Islet of Langerhans (tissue), 1 donor: ENCODE data around the gene GALM.
"Not testable (repeated sequence)": the region's sequence is repeated elsewhere in the genome, so short reads cannot be mapped to it uniquely, and the experiment has no call there.

ENCODE experiments used
- FAIRE-seq: peaks from one replicate; lab custom pipeline; 2011; peaks lifted over from hg19 to GRCh38; lab: Jason Lieb, UNC

Gene GALM

DNA sequence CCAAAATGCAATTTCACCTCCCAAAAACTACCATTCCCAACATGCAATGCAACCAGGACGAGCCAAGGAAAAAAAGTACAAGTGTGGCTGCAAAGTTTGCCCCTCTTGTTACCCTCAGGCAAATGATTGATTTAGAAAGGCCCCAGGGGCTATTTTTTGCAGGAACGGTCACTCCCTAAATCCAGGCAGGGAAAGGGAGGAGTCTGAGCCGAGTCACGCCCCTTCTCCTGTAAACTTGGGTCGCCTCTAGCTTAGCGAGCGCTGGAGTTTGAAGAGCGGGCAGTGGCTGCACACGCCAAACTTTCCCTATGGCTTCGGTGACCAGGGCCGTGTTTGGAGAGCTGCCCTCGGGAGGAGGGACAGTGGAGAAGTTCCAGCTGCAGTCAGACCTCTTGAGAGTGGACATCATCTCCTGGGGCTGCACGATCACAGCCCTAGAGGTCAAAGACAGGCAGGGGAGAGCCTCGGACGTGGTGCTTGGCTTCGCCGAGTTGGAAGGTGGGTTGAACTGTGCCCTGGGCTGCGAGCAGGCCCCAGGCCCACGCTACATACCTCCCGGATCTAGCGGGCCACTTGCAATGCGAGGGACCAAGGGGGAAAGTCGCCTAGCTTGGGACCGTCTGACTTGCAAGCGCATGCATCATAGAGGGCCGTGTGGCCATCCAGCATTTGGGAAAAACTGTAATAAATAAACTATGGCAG lies at the start of gene GALM:
Gene GALM, plus strand, starts transcription at position 261 of the 702 bp plus-strand sequence. Its CDS starts 48 bp downstream, at position 309.
- FAIRE-seq = no peak

DNA sequence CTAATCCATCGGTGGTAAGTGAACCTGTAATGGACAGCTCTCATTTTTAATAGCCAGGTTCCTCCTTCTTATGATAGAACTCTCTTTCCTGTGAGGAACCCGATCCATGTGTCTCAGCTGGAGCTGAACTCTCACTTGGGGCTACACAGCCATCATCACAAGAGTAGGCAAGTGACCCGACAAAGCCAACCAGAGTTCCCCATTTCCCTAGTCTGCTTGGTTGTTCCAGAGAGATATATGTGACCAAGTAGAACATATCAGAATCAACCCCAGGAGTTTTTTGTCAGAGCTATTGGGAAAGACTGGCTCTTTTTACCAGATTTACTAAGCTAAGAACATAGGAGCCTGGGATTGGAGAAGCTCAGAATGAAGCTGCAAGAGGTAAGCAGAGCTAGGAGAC lies 48.6 kb upstream of the GALM start:
- FAIRE-seq = no peak

DNA sequence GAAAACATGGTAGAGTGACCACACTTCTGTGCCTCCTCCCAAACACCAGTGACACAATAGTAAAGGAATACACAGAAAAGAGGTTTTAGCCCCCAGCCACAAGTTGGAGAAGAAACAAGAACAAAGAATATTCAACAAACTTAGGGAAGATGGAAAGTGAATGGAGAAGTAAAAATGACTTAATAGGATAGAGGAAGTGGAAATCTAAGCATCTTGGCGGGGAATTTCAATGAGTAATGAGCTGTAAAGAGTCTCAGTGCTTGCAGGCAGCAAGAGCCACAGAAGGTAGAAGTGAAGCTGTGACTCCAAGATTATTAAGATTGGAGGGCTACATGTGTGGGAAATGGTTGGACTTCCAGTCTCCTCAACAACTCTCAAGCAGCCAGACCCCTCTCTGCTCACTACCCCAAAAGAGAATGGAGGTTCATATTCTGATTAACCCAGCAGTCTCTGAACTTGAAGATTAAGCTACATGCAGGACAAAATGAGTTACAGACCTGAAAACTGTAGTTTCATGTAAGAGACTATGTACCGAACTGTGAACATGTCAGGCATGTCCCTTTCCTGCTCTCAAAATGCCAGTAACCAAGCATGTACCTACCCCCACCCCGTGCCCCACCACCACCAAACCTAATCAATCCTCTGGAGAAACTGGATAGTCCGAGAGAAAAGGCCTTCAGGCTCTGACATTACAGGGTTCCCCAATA lies 46.3 kb upstream of the GALM start:
- FAIRE-seq = no peak

- no peak for FAIRE-seq
Measured at GRCh38 chr2:38620282-38620977, 45.5 kb upstream of the GALM start.

DNA sequence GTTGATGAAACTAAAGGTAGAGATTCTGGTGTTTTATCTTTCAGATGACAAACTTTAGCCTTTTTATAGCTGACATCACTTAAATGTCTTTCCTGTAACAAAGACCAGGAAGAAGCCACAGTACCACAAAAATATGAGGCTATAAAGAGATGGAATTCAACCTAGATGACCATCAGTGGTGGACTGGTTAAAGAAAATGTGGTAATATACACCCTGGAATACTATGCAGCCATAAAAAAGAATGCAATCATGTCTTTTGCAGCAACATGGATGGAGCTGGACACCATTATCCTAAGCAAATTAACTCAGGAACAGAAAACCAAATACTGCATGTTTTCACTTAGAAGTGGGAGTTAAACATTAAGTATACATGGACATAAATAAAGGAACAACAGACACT lies 44.9 kb upstream of the GALM start:
- FAIRE-seq = no peak

- FAIRE-seq = no peak
Measured at GRCh38 chr2:38622210-38622609, 43.7 kb upstream of the GALM start.

GRCh38 chr2:38626326-38627035 lies 39.4 kb upstream of the GALM start:
- FAIRE-seq = no peak

DNA sequence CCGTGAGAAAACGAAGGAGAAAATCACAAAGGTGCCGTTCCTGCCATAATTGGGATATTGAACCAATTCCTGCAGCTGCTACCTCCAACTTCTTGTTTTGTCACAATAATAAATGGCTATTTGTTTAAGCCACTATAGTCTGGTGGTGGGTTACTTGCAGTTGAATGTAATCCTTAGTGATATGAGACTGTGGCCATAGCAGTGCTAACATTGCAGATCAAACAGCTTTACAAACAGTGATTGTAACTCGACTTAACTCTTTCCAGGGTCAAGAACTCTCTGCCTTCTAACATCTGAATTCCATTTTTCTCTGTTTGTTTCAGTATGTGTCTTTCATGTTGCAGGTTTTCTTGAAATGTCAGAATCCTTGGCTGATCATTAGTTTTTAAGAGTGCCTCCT lies 38.5 kb upstream of the GALM start:
- FAIRE-seq = no peak

- FAIRE-seq = no peak
Measured at GRCh38 chr2:38629684-38630083, 36.2 kb upstream of the GALM start.

- no peak for FAIRE-seq
Measured at GRCh38 chr2:38631976-38632375, 33.9 kb upstream of the GALM start.

DNA sequence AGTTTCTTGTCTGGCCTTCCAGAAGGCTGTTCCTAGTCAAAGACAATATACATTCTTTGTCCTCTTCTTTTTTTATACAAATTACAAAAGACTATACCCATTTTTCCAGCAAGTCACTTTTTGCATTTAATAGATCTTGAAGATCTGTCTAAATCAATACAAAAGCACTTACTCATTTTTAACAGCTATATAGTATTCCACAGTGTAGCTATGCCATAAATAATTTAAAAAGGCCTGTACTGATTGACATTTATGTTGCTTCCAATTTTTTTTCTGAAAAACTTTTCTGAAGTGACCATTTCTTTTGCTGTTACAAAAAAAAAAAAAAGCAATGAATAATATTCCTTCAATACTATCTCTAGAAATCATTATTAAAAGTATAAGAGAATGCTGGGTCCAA lies 32.9 kb upstream of the GALM start:
- no peak for FAIRE-seq

DNA sequence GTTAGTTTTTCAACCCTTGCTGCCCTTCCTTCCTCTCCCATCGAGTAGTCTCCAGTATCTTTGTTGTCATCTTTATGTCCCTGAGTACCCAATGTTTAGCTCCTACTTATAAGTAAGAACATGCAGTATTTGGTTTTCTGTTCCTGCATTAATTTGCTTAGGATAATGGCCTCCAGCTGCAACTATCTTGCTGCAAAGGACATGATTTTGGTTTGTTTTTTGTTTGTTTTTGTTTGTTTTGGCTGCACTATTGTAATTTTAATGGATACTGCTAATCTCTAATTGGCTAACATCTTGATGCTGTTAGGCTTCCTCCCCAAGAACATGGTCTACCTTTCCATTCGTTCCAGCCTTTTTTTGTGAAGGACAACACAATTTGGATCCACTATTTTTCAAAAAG lies 32.0 kb upstream of the GALM start:
- no peak for FAIRE-seq

DNA sequence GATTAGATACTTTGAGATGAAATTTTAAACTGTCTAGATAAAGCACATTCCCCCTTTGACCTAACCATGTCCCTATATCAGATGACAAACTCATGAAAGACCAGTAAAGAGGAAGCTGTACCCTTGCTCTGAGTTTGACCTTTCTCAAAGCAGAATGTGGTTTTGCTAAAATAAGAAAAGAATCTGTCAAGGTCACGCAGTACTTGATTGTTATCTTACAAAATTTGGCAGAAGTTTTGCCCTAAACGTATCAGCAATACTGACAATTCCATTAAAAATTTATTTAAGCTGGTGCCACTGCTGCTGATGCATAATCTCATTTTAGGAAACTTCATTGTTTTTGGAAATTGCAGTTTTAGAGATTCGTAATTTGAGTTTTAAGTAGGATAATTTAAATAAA lies 31.2 kb upstream of the GALM start:
- no peak for FAIRE-seq

DNA sequence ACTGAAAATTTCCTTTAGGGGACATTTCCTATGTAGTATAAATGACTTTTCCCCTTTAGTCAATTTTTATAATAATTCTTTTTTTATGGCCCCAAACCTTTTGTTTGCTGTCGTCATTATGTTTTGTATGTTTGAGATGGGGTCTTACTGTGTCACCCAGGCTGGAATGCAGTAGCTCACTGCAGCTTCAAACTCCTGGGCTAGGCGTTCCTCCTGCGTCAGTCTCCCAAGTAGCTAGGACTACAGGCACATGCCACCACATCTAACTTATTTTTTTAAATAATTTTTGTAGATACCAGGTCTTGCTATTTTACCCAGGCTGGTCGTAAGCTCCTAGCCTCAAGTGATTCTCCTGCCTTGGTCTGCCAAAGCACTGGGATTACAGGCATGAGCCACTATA lies 30.8 kb upstream of the GALM start:
- FAIRE-seq = no peak

DNA sequence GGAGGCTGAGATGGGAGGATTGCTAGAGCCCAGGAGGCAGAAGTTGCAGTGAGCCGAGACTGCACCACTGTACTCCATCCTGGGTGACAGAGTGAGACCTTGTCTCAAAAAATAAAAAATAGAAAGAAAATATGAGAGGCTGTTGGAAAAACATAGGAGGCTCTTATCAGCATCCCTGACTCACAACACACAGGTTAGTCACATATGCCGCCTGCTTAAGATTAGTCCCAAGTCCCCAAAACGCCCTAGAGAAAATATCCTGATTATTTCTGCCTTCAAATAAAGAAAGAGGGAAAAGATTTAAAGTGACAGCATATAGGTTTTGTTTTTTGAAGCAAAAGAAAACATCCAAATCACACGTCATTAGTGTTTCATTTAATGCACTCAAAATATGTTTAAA lies 29.8 kb upstream of the GALM start:
- FAIRE-seq = no peak

GRCh38 chr2:38642373-38643017 lies 23.4 kb upstream of the GALM start:
- not testable (repeated sequence) for FAIRE-seq

GRCh38 chr2:38643021-38643671 lies 22.8 kb upstream of the GALM start:
- no peak for FAIRE-seq

DNA sequence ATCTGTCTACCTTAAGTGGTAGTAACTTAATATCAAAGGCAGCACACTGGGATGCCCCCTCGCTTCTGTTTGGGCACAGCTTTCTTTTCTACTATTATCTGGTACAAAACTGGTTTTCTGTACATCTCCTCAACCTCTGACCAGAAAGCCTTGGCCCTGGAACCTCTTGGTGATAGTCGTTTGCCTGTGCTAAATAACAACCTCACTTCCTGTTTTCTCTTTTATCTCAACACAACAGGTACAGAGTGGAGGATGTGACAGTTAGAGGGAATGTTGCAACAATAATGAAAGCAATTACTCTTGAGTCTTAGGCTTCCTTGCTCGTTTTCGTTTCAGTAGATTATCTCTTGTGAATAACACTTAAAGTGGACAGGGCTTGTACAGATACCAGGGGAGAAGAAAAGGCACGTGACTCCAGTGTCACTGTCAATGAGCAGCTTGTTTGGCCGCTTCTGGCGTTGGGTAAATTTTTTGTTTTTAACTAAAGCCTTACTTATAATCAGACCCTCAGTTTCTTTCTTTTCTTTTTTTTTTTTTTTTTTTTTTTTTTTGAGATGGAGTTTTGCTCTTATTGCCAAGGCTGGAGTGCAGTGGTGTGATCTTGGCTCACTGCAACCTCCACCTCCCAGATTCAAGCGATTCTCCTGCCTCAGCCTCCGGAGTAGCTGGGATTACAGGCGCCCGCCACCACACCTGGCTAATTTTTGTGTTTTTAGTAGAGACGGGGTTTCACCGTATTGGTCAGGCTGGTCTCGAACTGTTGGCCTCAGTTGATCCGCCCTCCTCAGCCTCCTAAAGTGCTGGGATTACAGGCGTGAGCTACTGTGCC lies 22.0 kb upstream of the GALM start:
- not testable (repeated sequence) for FAIRE-seq

DNA sequence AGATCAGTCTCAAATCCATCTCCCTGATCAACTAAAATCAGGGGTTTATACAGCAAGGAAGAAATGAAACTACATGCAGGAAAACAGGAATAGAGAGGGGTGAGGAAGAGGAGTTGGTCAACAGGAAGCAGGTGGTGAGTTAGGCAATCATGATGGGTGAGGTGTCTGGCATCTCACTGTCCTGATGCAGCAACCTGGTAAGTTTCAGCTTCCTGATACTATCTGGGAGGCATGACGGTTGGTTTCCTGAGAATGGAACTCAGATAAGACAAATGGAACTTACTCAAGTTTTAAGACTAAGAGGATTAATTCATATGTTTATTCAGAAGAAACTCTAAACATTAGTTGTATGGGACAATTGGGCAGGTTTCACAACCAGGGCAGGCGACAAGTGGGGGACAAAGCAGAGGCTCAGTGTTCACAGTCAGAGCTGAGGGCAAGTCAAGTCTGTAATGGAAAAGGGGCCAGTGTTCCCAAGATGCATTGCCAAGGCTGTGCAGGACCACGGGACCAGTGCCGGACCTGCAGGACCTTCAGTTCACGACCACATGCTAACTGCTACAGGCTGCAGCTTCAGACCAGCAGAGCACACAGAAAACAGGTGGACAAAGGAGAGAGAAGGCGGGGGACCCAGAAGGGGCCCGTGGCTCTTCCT lies 17.7 kb upstream of the GALM start:
- no peak for FAIRE-seq

DNA sequence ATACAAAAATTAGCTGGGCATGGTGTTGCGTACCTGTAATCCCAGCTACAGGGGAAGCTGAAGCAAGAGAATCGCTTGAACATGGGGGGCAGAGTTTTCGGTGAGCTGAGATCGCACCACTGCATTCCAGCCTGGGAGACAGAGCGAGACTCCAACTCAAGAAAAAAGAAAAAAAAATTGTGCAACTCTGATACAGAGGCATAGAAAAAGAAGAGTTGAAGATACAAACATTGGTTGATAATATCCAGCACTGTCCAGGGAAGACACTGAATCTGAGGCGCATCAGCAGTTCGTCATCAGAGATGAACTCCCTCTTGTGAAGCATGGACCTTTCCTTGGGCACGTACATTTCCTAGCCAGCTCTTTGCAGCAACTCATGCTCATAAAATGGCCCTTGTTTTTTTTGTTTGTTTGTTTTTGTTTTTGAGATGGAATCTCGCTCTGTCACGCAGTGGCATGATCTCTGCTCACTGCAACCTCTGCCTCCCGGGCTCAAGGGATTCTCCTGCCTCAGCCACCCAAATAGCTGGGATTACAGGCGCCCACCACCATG lies 16.7 kb upstream of the GALM start:
- no peak for FAIRE-seq
